PC-3 (cell line): Measurements from ENCODE around the gene ISM2.

Source experiments
- EZH2 ChIP-seq: fragments of 300-600 bp; sonication (generic); IDR thresholded peaks from one replicate; pipeline ENCODE4 v1.6.1; 2017; ENCODE audit warnings: antibody characterized with exemption, mild to moderate bottlenecking, low read length; ENCODE audit not compliant: unreplicated experiment
- EZH2phosphoT487 ChIP-seq: fragments of 300-600 bp; sonication (generic); IDR thresholded peaks from 2 replicates; pipeline ENCODE4 v1.6.1; 2018; ENCODE audit warnings: mild to moderate bottlenecking, antibody characterized with exemption, low read length, borderline replicate concordance
- TF ChIP-seq, protein P1 (sequence below): fragments of 300-600 bp; sonication (generic); conservative IDR thresholded peaks from 2 replicates; pipeline ENCODE4 v1.5.1; 2017; ENCODE audit warnings: antibody characterized with exemption, low read depth, mild to moderate bottlenecking, low read length

GRCh38 chr14:77516126-77516525, 17.5 kb upstream of the ISM2 start:
- TF ChIP-seq, protein P1, sequence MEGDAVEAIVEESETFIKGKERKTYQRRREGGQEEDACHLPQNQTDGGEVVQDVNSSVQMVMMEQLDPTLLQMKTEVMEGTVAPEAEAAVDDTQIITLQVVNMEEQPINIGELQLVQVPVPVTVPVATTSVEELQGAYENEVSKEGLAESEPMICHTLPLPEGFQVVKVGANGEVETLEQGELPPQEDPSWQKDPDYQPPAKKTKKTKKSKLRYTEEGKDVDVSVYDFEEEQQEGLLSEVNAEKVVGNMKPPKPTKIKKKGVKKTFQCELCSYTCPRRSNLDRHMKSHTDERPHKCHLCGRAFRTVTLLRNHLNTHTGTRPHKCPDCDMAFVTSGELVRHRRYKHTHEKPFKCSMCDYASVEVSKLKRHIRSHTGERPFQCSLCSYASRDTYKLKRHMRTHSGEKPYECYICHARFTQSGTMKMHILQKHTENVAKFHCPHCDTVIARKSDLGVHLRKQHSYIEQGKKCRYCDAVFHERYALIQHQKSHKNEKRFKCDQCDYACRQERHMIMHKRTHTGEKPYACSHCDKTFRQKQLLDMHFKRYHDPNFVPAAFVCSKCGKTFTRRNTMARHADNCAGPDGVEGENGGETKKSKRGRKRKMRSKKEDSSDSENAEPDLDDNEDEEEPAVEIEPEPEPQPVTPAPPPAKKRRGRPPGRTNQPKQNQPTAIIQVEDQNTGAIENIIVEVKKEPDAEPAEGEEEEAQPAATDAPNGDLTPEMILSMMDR: no peak
- TF ChIP-seq EZH2: no peak
- TF ChIP-seq EZH2phosphoT487: no peak
